NCI-H2029 (cell line): ENCODE measurements around the gene AAK1.

Experiments used
- DNase-seq: peaks from one replicate; lab custom pipeline; 2025; lab: John Stamatoyannopoulos, UW

Gene AAK1

GRCh38 chr2:69538249-69538648 lies 105.3 kb downstream of the AAK1 start:
- DNase-seq = no peak

- DNase-seq = no peak
Observed at GRCh38 chr2:69535817-69536241, 107.7 kb downstream of the AAK1 start.

GRCh38 chr2:69531186-69531585 lies 112.4 kb downstream of the AAK1 start:
- DNase-seq = no peak

GRCh38 chr2:69529480-69529879 lies 114.1 kb downstream of the AAK1 start:
- DNase-seq = no peak

- no peak for DNase-seq
Observed at GRCh38 chr2:69525261-69525660, 118.3 kb downstream of the AAK1 start.

- DNase-seq = no peak
Observed at GRCh38 chr2:69524799-69525198, 118.7 kb downstream of the AAK1 start.

- no peak for DNase-seq
Observed at GRCh38 chr2:69521747-69522146, 121.8 kb downstream of the AAK1 start.

- DNase-seq = no peak
Observed at GRCh38 chr2:69518841-69519240, 124.7 kb downstream of the AAK1 start.

- DNase-seq = no peak
Observed at GRCh38 chr2:69517410-69517809, 126.1 kb downstream of the AAK1 start.

GRCh38 chr2:69514819-69515218 lies 128.7 kb downstream of the AAK1 start:
- DNase-seq = no peak

- no peak for DNase-seq
Observed at GRCh38 chr2:69514406-69514805, 129.1 kb downstream of the AAK1 start.

- no peak for DNase-seq
Observed at GRCh38 chr2:69512446-69512845, 131.1 kb downstream of the AAK1 start.

- no peak for DNase-seq
Observed at GRCh38 chr2:69510204-69510603, 133.3 kb downstream of the AAK1 start.

GRCh38 chr2:69509750-69510140 lies 133.8 kb downstream of the AAK1 start:
- DNase-seq = no peak

GRCh38 chr2:69509011-69509749 lies 134.4 kb downstream of the AAK1 start:
- DNase-seq = peak; percentile 14

- DNase-seq = no peak
Observed at GRCh38 chr2:69505710-69506109, 137.8 kb downstream of the AAK1 start.

- DNase-seq = no peak
Observed at GRCh38 chr2:69501301-69501700, 142.2 kb downstream of the AAK1 start.

- no peak for DNase-seq
Observed at GRCh38 chr2:69499966-69500365, 143.6 kb downstream of the AAK1 start.

GRCh38 chr2:69499242-69499641 lies 144.3 kb downstream of the AAK1 start:
- DNase-seq = no peak

- no peak for DNase-seq
Observed at GRCh38 chr2:69495861-69496260, 147.7 kb downstream of the AAK1 start.

- DNase-seq = no peak
Observed at GRCh38 chr2:69495008-69495407, 148.5 kb downstream of the AAK1 start.

- DNase-seq = no peak
Observed at GRCh38 chr2:69494126-69494525, 149.4 kb downstream of the AAK1 start.

- no peak for DNase-seq
Observed at GRCh38 chr2:69493268-69493667, 150.3 kb downstream of the AAK1 start.

GRCh38 chr2:69491864-69492263 lies 151.7 kb downstream of the AAK1 start:
- no peak for DNase-seq
